Endodermal cell (in vitro differentiated cells): ENCODE measurements around the gene TBCK. TPM values are rescaled to one million over a fixed set of nuclear protein-coding genes. Genes with fewer than 3 reads are reported as not detected.

ENCODE experiments used
- DNase-seq: peaks from one replicate; pipeline ENCODE4 v3.0.0-alpha.2; 2017
- H3K27ac ChIP-seq: 2 replicates; pipeline ENCODE4 v1.5.1; 2013; ENCODE audit warnings: mild to moderate bottlenecking, low read depth, low read length, moderate library complexity
- H3K27me3 ChIP-seq: 2 replicates; pipeline ENCODE4 v1.6.1; 2013; ENCODE audit warnings: mild to moderate bottlenecking, low read length, moderate library complexity; ENCODE audit not compliant: insufficient read depth, control insufficient read depth, poor library complexity, severe bottlenecking
- H3K36me3 ChIP-seq: 2 replicates; pipeline ENCODE4 v1.7.0; 2013; ENCODE audit warnings: mild to moderate bottlenecking, low read length, moderate library complexity; ENCODE audit not compliant: control insufficient read depth, insufficient read depth
- H3K4me1 ChIP-seq: one replicate; pipeline ENCODE4 v1.7.0; 2013; ENCODE audit warnings: low read length; ENCODE audit not compliant: control insufficient read depth, insufficient read depth
- H3K4me3 ChIP-seq: 2 replicates; pipeline ENCODE4 v1.5.1; 2013; ENCODE audit warnings: mild to moderate bottlenecking, low read length, moderate library complexity
- H3K9ac ChIP-seq: 2 replicates; pipeline ENCODE4 v1.6.1; 2013; ENCODE audit warnings: mild to moderate bottlenecking, low read length, moderate library complexity; ENCODE audit not compliant: poor library complexity, severe bottlenecking; ENCODE audit errors: extremely low read depth
- H3K9me3 ChIP-seq: 2 replicates; pipeline ENCODE4 v1.6.1; 2013; ENCODE audit warnings: mild to moderate bottlenecking, low read length, moderate library complexity; ENCODE audit not compliant: control insufficient read depth
- H3K27ac Mint-ChIP-seq: 2 replicates; pipeline ENCODE4 v1.8.0; 2020; ENCODE audit warnings: mixed read lengths
- H3K27me3 Mint-ChIP-seq: 2 replicates; pipeline ENCODE4 v1.8.0; 2021; ENCODE audit warnings: mild to moderate bottlenecking, mixed read lengths; ENCODE audit not compliant: insufficient read depth
- H3K36me3 Mint-ChIP-seq: 2 replicates; pipeline ENCODE4 v1.8.0; 2020; ENCODE audit warnings: low read depth, mixed read lengths
- H3K4me1 Mint-ChIP-seq: 2 replicates; pipeline ENCODE4 v1.8.0; 2020; ENCODE audit warnings: mixed read lengths
- H3K4me3 Mint-ChIP-seq: 2 replicates; pipeline ENCODE4 v1.8.0; 2020; ENCODE audit warnings: mild to moderate bottlenecking, moderate library complexity, mixed read lengths
- H3K9me3 Mint-ChIP-seq: 2 replicates; pipeline ENCODE4 v1.8.0; 2020; ENCODE audit warnings: mild to moderate bottlenecking, mixed read lengths
- CTCF ChIP-seq: fragments of 200-600 bp; sonication (generic); conservative IDR thresholded peaks from 2 replicates; pipeline ENCODE4 v1.5.0; 2021; ENCODE audit warnings: antibody characterized with exemption, mild to moderate bottlenecking
- WGBS, 2 experiments: methylation state at CpG; one replicate each; pipeline versions ENCODE4 v1.1.5 to v1.1.7; 2013; ENCODE audit warnings: missing lambda C conversion rate in 2 of 2, mixed read lengths in 1 of 2; ENCODE audit not compliant: insufficient coverage in 1 of 2, insufficient read length in 1 of 2; 5-methylcytosine and 5-hydroxymethylcytosine counted together
- total RNA-seq, 2 donors: library from RNA; stranded (reverse); fragmentation: NEBNext Ultra II Directional in 1 of 2; extraction: Animal tissue kit (Norgen Biotek cat#: 25700) in 1 of 2; gene quantifications; 2 replicates in 1 of 2; 3 replicates in 1 of 2; pipeline ENCODE4 v1.2.1, GENCODE V29; 2021

The TBCK gene
- total RNA-seq, 2 donors from 2014 or later = 48.3 to 52.9 TPM

- H3K9me3 ChIP-seq = peaks cover 61% of the 10 kb centered on the region
- H3K4me1 ChIP-seq = no peaks in the 10 kb centered on the region
- H3K4me1 Mint-ChIP-seq = no peaks in the 10 kb centered on the region
- peaks cover 46% of the 10 kb centered on the region for H3K36me3 ChIP-seq
- TF ChIP-seq CTCF = no peak
- WGBS, 2 experiments = 93% methylated on average over 5 to 6 of the region's 6 CpGs
- peaks cover 77% of the 10 kb centered on the region for H3K9me3 Mint-ChIP-seq
- H3K4me3 ChIP-seq = no peak overlapping the region
- H3K27ac ChIP-seq = no peak overlapping the region
- no peak overlapping the region for H3K4me3 Mint-ChIP-seq
- H3K36me3 Mint-ChIP-seq = peaks cover 91% of the 10 kb centered on the region
- no peak overlapping the region for H3K27ac Mint-ChIP-seq
- no peak overlapping the region for H3K9ac ChIP-seq
- no peak for DNase-seq
- no peaks in the 10 kb centered on the region for H3K27me3 Mint-ChIP-seq
- no peaks in the 10 kb centered on the region for H3K27me3 ChIP-seq
Observed at GRCh38 chr4:106109929-106110328, 206.1 kb downstream of the TBCK start.

GRCh38 chr4:106105697-106106096, 210.3 kb downstream of the TBCK start:
- peaks cover 37% of the 10 kb centered on the region for H3K9me3 Mint-ChIP-seq
- WGBS, 2 experiments = 93 to 100% methylated on average over 1 to 4 of the region's 4 CpGs
- no peak for TF ChIP-seq CTCF

GRCh38 chr4:106104276-106104675, 211.7 kb downstream of the TBCK start:
- H3K27ac Mint-ChIP-seq = no peak overlapping the region
- H3K9ac ChIP-seq = no peak overlapping the region
- H3K9me3 ChIP-seq = peaks cover 5% of the 10 kb centered on the region
- H3K4me3 Mint-ChIP-seq = no peak overlapping the region
- no peak for DNase-seq
- peaks cover 23% of the 10 kb centered on the region for H3K9me3 Mint-ChIP-seq
- peaks cover under 1% of the 10 kb centered on the region for H3K36me3 ChIP-seq
- no peaks in the 10 kb centered on the region for H3K27me3 ChIP-seq
- TF ChIP-seq CTCF = no peak
- H3K36me3 Mint-ChIP-seq = peaks cover 48% of the 10 kb centered on the region
- no peaks in the 10 kb centered on the region for H3K4me1 ChIP-seq
- H3K27me3 Mint-ChIP-seq = no peaks in the 10 kb centered on the region
- no peak overlapping the region for H3K27ac ChIP-seq
- WGBS, 2 experiments = 87% methylated on average over 1 of the region's 1 CpG; no CpG with 5 or more reads in 1 of the 2 experiments
- H3K4me1 Mint-ChIP-seq = no peaks in the 10 kb centered on the region
- H3K4me3 ChIP-seq = no peak overlapping the region

More at GRCh38 chr4:106105697-106106096, 210.3 kb downstream of the TBCK start:
- Mint-ChIP-seq H3K27me3 (no peaks in the 10 kb centered on the region), H3K36me3 (peaks cover 61% of the 10 kb centered on the region), H3K27ac (no peak overlapping the region), H3K4me1 (no peaks in the 10 kb centered on the region), H3K4me3 (no peak overlapping the region)
- no peak overlapping the region for H3K27ac ChIP-seq
- H3K36me3 ChIP-seq = peaks cover 15% of the 10 kb centered on the region
- no peaks in the 10 kb centered on the region for H3K27me3 ChIP-seq
- H3K9me3 ChIP-seq = peaks cover 19% of the 10 kb centered on the region
- no peak overlapping the region for H3K9ac ChIP-seq
- no peaks in the 10 kb centered on the region for H3K4me1 ChIP-seq
- no peak overlapping the region for H3K4me3 ChIP-seq
- DNase-seq = no peak
